ENCODE measurements around the gene EHBP1L1.

EHBP1L1 gene

DNA sequence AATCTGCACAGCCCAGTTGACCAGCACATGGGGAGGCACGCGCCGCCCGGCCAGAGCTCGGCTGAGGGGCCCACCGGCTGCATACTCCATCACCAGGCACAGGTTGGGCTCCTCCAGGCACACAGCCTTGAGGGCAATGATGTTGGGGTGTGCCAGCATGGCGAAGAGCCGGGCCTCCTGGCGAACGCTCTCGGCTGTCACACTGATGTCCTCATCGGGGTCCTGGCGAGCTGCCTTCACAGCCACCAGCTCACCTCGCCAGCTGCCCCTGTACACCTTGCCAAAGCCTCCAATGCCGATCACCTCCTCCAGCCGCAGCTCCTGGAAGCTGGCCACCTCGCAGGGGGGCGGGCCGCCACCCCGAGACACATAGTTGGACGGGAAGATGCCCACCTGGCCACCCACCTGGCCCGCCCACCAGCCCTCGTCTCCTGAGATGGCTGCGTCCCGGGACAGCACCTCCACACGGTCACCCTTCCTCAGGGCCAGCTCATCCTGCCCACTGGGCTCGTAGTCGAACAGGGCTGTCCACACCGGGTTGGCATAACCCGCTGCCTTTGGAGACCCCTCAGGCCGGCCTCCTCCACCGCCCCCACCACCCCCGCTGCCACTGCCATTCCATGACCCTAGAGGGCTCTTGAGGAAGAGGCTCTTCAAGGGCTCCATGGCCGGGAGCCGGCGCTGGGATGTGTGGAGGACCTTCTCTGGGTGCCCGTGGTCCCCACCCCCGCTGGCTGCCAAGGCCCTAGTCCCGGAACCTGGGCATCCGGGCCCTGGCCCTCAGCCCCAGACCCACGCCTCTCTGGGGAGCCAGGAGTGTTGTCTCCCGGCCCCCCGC, 37.5 kb downstream of the EHBP1L1 start:
- in situ Hi-C loops (cut with HindIII; ENCODE audit: low sequenced_read_pairs): no loop called here

DNA sequence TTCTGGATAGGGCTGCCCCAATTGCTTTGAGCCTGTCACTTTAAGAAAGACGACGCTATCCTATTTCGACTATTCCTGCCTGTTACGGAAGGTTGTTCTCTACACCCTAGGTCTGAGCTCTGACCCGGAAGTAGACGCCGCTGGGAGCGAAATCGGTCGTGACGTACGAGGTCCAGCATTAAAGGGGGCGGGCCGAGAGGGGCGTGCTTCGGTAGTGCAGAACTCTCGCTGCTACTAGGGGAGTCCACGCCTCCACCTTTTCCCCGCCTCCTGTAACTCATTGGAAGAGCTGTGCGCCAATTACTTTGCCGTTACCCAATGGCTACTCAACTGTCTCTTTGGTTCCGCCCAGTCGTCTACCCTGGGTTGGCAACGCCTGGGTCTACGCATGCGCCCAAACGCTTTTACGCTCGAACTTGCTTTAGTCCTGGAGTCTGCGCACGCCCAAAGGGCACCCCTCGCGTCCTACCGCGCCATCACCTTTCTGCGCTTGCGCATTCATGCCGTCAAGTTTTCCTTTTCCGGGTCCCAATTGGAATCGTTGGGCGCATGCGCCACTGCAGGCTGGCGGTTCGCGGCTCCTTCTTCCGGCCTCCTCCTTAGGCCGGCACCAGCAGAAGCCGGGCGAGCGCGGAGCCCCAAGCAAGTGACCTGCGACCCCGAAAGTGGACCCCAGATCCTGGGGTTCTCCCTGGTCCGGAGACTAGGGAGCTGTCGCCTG, 39.5 kb downstream of the EHBP1L1 start, which contains the start of gene PCNX3:
TSS of gene PCNX3 (plus strand) at position 548 of the 721 bp plus-strand sequence. CDS start 536 bp downstream, outside the sequence.
- in situ Hi-C loops (cut with HindIII; ENCODE audit: low sequenced_read_pairs): no loop called here

DNA sequence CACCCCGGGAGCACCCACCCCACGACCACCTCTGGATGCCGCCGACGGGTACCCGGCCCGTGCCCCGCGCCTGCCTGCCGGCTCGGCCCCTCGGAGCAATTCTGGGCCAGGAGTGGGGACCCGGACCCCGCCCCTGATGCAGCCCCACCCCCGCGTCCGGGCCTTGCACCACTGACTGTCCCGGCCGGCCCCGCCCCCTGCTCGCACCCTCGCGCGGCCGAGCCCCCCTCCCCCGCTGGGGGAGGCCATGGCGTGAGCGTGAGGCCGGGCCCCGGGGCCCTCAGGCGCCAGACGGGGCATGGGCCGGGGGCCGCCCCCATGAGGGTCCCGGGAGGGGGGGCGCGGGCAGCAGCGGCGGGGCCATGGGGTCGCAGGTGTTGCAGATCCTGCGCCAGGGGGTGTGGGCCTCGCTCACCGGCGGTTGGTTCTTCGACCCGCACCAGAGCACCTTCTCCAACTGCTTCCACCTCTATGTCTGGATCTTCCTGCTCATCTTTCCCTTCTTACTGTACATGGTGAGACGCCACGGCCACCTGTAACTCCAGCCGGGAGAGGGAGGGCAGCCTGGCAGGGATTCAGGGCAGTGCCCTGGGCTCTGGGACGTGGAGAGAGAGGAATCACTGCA, 40.2 kb downstream of the EHBP1L1 start:
- in situ Hi-C loops (cut with HindIII; ENCODE audit: low sequenced_read_pairs): no loop called here

DNA sequence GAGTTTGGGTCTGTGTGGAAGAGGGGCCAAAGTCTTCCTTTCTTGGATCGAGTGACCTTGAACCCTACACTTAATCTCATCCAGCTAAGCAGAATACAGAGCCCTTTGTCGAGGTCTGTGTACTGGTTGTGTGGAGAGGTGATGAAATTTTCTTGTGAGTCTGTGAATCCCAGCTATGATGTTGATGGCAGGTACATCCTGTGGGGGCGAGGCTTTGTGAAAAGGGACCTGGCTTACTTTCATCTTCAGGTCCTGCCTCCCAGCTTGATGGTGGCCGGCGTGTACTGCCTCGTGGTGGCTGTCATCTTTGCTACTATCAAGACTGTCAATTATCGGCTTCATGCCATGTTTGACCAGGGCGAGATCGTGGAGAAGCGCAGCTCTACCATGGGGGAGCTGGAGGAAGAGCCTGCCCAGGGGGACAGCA, 40.7 kb downstream of the EHBP1L1 start:
- in situ Hi-C loops (cut with HindIII; ENCODE audit: low sequenced_read_pairs): no loop called here

DNA sequence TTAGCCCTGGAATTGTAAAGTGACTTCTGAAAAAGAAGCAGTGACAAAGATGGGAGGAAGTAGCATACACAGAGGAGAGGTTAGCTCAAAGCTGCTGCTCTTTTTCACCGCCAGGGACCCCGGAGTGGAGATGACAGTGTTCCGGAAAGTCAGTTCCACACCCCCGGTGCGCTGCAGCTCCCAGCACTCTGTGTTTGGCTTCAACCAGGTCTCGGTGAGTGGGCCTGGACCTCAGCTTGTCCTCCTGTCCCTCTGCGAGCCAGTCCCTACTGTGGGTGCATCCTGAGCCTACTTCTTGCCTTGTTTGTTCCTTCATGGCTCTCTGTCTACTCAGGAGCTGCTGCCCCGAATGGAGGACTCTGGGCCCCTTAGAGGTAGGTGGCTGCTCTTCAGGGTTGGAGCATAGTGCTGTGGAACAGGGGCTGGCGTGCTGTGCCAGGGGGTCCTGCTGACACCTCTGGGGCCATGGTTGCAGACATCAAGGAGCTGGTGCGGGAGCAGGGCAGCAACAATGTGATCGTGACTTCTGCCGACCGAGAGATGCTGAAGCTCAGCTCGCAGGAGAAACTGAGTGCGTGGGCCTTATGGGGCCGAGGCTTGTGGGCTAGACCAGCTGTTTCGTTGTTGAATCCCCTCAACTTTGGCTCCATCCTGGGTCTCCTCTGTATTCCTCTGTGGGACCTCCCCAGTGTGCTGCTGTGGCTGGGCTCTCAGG, 41.4 kb downstream of the EHBP1L1 start:
- in situ Hi-C loops (cut with HindIII; ENCODE audit: low sequenced_read_pairs): no loop called here

DNA sequence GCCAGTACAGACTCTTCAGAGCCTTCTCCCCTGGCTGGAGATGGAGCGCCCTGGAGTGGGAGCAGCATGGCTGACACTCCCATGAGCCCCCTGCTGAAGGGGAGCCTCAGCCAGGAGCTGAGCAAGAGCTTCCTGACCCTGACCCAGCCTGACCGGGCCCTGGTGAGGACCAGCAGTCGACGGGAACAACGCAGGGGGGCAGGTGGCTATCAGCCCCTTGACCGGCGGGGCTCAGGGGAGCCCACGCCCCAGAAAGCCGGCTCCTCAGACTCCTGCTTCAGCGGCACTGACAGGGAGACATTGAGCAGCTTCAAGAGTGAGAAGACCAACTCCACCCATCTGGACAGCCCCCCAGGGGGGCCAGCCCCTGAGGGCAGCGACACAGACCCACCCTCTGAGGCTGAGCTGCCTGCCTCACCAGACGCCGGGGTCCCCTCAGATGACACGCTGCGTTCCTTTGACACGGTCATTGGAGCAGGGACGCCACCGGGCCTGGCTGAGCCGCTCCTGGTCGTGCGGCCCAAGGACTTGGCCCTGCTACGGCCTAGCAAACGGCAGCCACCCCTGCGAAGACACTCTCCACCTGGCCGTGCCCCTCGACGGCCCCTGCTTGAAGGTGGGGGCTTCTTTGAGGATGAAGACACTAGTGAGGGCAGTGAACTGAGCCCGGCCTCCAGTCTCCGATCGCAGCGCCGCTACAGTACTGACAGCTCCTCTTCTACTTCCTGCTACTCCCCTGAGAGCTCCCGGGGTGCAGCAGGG, 42.3 kb downstream of the EHBP1L1 start:
- in situ Hi-C loops (cut with HindIII; ENCODE audit: low sequenced_read_pairs): no loop called here

DNA sequence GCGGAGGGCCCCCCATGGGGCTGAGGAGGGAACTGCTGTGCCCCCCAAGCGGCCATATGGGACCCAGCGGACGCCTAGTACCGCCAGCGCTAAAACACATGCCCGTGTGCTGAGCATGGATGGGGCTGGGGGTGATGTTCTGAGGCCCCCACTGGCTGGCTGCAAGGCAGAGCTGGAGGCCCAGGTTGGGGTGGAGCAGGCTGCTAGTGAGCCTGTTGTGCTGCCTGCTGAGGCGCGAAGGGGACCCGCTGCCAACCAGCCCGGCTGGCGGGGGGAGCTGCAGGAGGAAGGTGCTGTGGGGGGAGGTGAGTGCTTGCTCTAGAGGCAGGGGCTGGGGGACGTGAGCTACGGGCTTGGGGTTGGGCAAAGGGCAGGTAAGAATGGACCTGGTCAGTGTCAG, 42.9 kb downstream of the EHBP1L1 start:
- in situ Hi-C loops (cut with HindIII; ENCODE audit: low sequenced_read_pairs): no loop called here

DNA sequence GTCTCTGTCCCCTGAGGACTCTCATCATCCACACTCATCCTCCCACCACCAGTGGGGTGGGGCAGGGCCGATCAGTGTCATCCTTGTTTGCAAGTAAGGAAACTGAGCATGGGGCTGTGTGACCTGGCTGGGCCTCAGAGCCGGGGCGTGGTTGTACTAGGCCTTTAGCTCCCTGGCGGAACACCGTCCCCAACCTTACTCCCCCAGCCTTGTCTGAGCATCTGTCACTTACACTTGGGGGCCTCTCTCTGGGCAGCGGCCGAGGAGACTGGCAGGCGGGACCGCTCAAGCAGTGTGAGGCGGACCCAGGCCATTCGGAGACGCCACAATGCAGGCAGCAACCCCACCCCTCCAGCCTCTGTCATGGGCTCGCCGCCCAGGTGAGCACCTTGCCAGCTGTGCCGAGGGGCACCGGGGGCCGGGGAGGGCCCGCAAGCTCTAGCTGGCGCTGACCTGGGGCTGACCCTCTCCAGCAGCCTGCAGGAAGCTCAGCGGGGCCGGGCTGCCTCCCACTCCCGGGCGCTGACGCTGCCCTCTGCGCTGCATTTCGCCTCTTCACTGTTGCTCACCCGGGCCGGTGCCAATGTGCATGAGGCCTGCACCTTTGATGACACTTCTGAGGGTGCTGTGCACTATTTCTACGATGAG, 43.6 kb downstream of the EHBP1L1 start:
- in situ Hi-C loops (cut with HindIII; ENCODE audit: low sequenced_read_pairs): no loop called here

DNA sequence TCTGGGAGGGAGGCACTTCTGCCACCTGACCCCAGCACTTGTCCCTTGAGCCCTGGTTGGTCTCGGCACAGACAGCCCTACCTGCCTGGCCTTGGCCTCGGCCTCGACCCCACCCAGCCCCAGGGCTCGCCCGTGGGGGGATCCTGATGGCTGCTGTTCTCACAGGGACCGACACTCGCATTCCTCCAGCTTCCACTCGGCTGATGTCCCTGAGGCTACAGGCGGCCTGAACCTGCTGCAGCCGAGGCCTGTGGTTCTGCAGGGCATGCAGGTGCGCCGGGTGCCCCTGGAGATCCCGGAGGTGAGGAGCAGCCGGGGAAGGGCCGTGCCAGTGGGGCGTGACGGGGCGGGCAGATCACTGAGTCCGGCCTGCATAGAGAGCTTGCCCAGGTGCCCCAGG, 44.8 kb downstream of the EHBP1L1 start:
- in situ Hi-C loops (cut with HindIII; ENCODE audit: low sequenced_read_pairs): no loop called here

DNA sequence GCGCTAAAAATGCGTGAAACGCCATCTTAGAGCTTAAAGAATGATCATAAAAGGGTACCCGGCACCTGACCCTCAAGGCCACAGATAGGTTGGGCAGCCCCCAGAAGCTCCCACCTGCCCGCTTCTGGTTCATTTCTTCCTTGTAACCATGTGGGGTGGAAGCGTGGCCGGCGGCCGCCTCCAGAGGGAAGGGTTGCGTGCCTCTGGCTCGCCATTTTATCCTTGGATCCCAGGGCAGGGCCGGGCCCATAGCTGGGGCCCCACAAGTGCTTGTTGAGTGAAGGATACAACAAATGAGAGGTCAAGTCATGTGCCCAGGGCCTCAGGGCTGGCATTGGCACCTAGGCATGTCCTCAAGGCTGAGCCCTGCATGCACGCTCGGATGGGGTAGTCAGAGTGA, 45.6 kb downstream of the EHBP1L1 start:
- in situ Hi-C loops (cut with HindIII; ENCODE audit: low sequenced_read_pairs): no loop called here

DNA sequence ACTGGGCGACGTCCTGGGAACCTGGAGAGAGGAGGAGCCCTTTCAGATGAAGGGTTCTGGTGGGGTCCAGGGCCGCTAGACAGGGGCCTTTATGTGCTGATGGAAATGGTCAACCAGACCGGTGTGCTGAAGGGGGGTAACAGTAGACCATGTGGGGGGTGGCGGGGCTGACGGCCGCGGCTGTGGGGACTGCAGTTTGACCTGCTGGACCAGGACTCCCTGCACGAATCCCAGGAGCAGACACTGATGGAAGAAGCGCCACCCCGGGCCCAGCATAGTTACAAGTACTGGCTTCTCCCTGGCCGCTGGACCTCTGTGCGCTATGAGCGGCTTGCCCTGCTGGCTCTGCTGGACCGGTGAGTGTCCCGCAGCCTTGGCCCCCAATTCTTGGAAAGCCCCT, 46.2 kb downstream of the EHBP1L1 start:
- in situ Hi-C loops (cut with HindIII; ENCODE audit: low sequenced_read_pairs): no loop called here

DNA sequence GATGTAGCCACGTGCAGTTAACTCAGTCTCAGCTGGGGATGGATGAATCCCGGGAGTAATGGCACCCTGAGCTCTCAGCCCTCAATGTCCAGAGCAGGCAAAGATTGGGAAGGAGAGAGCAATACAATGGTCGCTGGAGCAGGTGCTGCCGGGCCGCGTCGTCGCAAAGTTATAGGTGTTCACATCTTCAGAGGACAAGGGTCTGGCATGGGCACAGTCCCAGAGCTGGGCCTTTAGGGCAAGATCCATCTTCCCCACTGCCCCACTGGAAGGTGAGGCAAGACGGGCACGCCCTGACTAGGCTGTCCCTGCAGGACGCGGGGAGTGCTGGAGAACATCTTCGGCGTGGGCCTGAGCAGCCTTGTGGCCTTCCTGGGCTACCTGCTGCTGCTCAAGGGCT, 47.3 kb downstream of the EHBP1L1 start:
- in situ Hi-C loops (cut with HindIII; ENCODE audit: low sequenced_read_pairs): no loop called here

DNA sequence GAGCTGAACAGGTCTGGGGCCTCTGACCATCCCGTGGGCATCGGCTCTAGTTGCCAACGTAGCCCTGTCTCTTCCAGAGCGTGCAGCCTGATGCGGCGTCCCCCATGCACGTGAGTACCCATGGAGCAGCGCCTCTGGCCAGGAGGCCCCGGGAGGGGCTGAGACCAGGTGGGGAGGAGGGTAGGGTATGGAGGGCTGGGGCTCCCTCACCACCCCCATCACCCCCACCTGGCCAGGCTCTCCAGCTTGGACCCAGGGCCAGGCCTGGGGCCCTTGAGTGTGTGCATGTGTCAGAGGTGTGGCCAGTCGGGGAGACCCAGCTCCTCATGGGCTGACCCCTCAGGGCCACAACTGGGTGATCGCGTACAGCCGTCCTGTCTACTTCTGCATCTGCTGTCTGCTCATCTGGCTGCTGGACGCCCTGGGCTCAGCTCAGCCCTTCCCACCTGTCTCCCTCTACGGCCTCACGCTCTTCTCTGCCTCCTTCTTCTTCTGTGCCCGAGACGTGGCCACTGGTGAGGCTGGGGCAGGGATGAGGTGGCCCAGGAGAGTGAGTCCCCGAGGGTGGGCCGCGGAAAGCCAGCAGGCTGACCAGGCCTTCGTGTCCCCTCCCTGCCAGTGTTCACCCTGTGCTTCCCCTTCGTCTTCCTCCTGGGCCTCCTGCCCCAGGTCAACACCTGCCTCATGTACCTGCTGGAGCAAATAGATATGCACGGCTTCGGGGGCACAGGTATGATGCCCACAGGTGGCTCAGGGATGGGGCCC, 48.2 kb downstream of the EHBP1L1 start:
- in situ Hi-C loops (cut with HindIII; ENCODE audit: low sequenced_read_pairs): no loop called here

DNA sequence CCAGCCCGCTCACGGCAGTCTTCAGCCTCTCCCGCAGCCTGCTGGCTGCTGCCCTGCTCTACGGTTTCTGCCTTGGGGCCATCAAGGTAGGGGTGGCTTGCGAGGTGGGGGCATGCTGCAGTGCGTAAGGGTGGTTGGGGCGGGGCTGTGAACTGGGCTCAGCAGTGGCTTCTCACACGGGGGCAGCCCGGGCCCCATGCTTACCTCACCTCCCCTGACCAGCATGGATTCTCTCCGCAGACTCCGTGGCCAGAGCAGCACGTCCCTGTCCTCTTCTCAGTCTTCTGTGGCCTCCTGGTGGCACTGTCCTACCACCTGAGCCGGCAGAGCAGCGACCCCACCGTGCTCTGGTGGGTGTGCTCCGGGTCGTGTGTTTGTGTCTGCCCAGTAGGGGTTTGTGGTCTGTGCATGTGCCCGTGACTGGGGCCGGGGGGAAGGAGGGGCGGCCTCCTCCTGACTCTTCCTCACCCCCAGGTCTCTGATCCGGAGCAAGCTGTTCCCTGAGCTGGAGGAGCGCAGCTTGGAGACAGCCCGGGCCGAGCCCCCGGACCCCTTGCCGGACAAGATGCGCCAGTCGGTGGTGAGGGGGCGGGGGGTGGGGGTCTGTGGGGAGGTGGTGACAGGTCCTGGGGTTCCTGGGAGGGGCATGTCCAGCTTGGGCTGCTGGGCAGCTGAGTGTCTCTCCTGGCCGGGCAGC, 49.2 kb downstream of the EHBP1L1 start:
- in situ Hi-C loops (cut with HindIII; ENCODE audit: low sequenced_read_pairs): no loop called here

DNA sequence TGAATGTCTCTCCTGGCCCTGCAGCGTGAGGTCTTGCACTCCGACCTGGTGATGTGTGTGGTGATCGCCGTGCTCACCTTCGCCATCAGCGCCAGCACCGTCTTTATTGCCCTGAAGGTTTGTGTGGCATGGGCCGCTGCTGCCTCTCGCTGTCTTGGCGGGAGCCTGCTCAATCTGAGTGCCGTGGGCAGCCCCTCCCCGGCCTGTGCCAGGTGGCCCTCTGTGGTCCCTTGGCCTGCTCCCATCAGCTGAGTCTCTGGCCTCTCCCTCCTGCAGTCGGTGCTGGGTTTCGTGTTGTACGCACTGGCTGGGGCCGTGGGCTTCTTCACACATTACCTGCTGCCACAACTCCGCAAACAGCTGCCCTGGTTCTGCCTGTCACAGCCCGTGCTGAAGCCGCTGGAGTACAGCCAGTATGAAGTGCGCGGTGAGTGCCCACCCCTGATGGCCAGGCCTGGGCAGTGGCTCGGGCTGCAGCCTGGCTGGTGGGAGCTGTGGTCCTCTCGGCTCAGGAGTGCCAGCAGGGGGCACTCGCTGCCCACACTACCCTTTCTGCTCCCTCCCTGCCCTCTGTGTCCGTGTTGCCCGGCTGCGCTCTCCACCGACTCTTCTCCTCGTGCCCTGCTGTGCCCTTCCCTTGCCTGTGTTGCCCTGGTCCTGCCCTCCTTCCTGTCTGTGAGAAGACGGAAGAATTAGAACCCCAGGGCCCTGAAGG, 49.9 kb downstream of the EHBP1L1 start:
- in situ Hi-C loops (cut with HindIII; ENCODE audit: low sequenced_read_pairs): no loop called here

DNA sequence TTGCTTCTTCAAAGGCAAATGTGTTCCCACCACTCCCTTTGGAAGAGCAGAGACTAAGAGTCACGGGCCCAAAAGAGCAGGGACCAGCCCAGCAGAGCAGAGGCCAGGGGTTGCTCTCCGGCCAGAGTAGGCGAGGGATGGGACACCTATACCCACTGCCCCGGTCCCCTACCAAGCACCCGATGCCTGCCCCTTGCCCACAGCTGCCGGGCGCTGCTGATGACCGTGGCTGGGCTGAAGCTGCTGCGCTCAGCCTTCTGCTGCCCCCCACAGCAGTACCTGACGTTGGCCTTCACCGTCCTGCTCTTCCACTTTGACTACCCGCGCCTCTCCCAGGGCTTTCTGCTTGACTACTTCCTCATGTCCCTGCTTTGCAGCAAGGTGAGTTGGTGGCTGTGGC, 51.3 kb downstream of the EHBP1L1 start:
- in situ Hi-C loops (cut with HindIII; ENCODE audit: low sequenced_read_pairs): no loop called here

DNA sequence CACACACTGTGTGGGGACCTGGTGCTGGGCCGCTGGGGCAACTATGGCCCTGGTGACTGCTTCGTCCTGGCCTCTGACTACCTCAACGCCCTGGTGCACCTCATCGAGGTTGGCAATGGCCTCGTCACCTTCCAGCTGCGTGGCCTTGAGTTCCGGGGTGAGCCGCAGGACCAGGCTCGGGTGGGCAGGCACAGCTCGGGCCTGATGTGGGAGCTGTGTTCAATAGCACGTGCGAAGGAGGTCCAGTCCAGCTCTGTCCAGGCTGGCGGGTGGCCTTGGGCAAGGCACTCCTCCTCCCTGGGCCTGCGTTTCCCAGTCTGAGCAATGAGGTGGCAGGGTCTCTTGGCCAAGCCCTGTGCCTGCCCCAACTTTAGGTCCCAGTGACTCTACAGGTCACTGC, 53.7 kb downstream of the EHBP1L1 start:
- in situ Hi-C loops (cut with HindIII; ENCODE audit: low sequenced_read_pairs): no loop called here

DNA sequence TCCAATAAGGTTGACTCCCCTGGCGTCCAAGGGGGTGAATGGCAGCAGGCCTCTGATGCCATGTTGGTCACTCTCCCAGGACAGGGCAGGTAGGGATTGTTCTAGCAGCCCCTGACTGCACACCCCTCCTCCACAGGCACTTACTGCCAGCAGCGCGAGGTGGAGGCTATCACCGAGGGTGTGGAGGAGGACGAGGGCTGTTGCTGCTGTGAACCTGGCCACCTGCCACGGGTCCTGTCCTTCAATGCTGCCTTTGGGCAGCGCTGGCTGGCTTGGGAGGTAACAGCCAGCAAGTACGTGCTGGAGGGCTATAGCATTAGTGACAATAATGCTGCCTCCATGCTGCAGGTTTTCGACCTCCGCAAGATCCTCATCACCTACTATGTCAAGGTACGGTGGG, 54.4 kb downstream of the EHBP1L1 start:
- in situ Hi-C loops (cut with HindIII; ENCODE audit: low sequenced_read_pairs): no loop called here

Measured in DLD1 (cell line).